ENCODE results near the gene RS1. TPM values are rescaled to one million over a fixed set of nuclear protein-coding genes. Genes with fewer than 3 reads are reported as not detected.

Gene RS1
- total RNA-seq, 6 experiments from 2014 or later: not detected

DNA sequence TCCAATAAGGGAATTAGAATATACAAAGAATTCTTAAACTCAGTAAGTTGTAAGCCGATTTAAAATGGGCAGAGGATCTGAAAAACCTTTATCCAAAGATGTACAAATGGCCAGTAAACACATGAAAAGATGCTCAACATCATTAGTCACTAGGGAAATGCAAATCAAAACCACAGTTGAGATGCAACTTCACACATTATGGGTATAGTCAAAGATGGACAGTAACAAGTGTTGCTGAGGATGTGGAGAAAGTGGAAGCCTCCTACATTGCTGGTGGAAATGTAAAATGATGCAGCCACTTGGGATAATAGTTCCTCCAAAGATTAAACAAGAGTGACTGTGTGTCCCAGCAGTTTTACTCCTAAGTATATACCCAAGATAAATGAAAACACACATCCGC, 32.6 kb downstream of the RS1 start:
- DNase-seq (no peak), ATAC-seq (no peak)
- 65% methylated on average over 2 of the region's 2 CpGs for WGBS (ENCODE audit: insufficient coverage, low coverage, low lambda C conversion rate, missing lambda C conversion rate)
- intact Hi-C loops (cut with DNase I): no loop called here
- Histone ChIP-seq H3K27me3 (no peaks in the 10 kb centered on the region), H3K9me3 (no peaks in the 10 kb centered on the region), H3K4me1 (no peaks in the 10 kb centered on the region), H3K36me3 (no peaks in the 10 kb centered on the region), H3K27ac (no peak overlapping the region), H3K4me3 (no peak overlapping the region)
- TF ChIP-seq, protein P1, sequence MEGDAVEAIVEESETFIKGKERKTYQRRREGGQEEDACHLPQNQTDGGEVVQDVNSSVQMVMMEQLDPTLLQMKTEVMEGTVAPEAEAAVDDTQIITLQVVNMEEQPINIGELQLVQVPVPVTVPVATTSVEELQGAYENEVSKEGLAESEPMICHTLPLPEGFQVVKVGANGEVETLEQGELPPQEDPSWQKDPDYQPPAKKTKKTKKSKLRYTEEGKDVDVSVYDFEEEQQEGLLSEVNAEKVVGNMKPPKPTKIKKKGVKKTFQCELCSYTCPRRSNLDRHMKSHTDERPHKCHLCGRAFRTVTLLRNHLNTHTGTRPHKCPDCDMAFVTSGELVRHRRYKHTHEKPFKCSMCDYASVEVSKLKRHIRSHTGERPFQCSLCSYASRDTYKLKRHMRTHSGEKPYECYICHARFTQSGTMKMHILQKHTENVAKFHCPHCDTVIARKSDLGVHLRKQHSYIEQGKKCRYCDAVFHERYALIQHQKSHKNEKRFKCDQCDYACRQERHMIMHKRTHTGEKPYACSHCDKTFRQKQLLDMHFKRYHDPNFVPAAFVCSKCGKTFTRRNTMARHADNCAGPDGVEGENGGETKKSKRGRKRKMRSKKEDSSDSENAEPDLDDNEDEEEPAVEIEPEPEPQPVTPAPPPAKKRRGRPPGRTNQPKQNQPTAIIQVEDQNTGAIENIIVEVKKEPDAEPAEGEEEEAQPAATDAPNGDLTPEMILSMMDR (IDR thresholded peaks at IDR 0.05): no peak
- no peak for TF ChIP-seq POLR2A (IDR thresholded peaks at IDR 0.05)

DNA sequence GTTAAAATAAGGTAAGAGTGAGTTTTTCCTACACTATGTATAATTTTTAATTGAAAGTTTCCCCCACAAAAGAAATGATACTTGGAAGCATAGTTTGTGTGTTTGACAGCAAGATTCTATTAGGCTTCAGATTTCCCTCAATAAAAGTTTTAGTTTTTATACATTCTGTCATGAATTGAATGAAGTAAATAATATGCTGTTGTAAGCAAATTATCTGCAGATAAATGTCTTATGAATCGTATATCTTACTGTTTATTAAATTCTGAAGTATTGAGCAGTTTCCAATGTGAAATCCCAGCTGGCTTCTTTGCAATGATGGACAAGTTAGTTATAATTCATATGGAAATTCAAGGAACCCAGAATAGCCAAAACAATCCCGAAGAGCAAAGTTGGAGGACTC, 33.5 kb downstream of the RS1 start:
- Histone ChIP-seq H3K27ac (no peak overlapping the region), H3K27me3 (no peaks in the 10 kb centered on the region), H3K9me3 (no peaks in the 10 kb centered on the region), H3K4me3 (no peak overlapping the region), H3K36me3 (no peaks in the 10 kb centered on the region), H3K4me1 (no peaks in the 10 kb centered on the region)
- ATAC-seq: no peak
- no peak for DNase-seq
- 59% methylated on average over 2 of the region's 2 CpGs for WGBS (ENCODE audit: insufficient coverage, low coverage, low lambda C conversion rate, missing lambda C conversion rate)
- intact Hi-C loops (cut with DNase I): no loop called here
- TF ChIP-seq, protein P1 (IDR thresholded peaks at IDR 0.05): no peak
- TF ChIP-seq POLR2A (IDR thresholded peaks at IDR 0.05): no peak

DNA sequence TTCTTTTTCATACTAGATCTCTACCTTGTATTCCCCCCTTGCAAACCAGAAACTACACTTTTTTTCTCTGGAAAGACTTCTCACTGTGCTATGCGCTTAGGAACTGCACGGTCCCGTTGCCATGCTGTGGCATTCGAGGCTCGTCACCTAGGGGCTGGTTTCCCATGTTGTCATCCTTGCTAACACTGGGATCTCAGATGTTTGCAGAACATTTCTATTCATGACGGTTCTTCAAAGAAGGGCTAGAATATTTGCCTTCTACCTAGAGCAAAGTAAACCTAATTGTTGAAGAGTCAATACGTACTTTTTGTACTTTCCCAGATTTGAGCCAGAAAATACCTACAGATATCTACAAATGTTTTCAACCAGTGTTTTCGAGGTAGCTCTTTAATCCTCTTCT, 41.0 kb downstream of the RS1 start:
- ATAC-seq (no peak), DNase-seq (no peak)
- TF ChIP-seq, protein P1 (IDR thresholded peaks at IDR 0.05): no peak
- no peak for TF ChIP-seq POLR2A (IDR thresholded peaks at IDR 0.05)
- Histone ChIP-seq H3K36me3 (no peaks in the 10 kb centered on the region), H3K27me3 (no peaks in the 10 kb centered on the region), H3K4me3 (no peak overlapping the region), H3K9me3 (no peaks in the 10 kb centered on the region), H3K27ac (no peak overlapping the region), H3K4me1 (no peaks in the 10 kb centered on the region)
- intact Hi-C loops (cut with DNase I): no loop called here
- 54% methylated on average over 8 of the region's 8 CpGs for WGBS (ENCODE audit: insufficient coverage, low coverage, low lambda C conversion rate, missing lambda C conversion rate)

DNA sequence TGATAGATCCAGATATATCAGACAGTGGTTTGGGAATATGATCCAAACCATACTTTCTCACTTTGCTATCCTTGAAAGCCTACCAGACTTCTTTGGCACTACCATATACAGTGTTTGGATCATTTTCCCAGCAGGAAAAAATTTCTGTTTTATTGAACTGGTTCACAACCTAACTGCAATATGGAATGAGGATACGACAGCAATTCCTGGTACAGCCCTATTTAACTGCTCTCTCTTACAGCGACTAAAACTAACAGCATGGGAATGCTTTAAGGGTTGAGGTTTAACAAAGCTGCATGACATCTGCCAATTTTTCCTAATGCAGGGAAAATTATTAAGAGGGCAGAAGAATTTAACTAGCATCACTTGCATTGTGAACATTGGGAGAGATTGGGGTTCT, 47.3 kb downstream of the RS1 start:
- ATAC-seq (no peak), DNase-seq (no peak)
- Histone ChIP-seq H3K36me3 (no peaks in the 10 kb centered on the region), H3K4me3 (no peak overlapping the region), H3K27me3 (no peaks in the 10 kb centered on the region), H3K27ac (no peak overlapping the region), H3K9me3 (no peaks in the 10 kb centered on the region), H3K4me1 (no peaks in the 10 kb centered on the region)
- 51% methylated on average over 2 of the region's 2 CpGs for WGBS (ENCODE audit: insufficient coverage, low coverage, low lambda C conversion rate, missing lambda C conversion rate)
- TF ChIP-seq, protein P1 (IDR thresholded peaks at IDR 0.05): no peak
- TF ChIP-seq POLR2A (IDR thresholded peaks at IDR 0.05): no peak
- intact Hi-C loops (cut with DNase I): no loop called here

DNA sequence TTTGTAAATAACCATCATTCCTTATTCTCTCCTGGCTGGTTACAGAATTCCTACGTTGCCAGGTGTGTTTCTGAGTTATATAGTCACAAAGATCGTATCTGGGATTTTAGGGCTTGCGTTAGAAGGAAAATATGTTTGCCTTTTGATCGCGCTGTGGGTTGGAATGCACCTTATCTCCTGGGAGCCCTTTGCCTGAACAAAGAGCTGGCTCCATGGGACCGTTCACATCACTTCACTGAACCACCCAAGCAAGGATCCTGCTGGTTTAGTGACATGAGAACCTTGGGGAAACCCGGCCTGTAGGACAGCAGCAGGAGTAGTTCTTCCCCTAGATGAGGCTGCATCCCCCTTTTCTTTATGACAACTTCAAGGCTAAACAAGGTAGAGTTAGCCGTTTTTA, 51.6 kb downstream of the RS1 start:
- no peak for DNase-seq
- WGBS (ENCODE audit: insufficient coverage, low coverage, low lambda C conversion rate, missing lambda C conversion rate): 65% methylated on average over 8 of the region's 8 CpGs
- no peaks in the 10 kb centered on the region for H3K4me1 ChIP-seq
- H3K9me3 ChIP-seq: no peaks in the 10 kb centered on the region
- TF ChIP-seq POLR2A (IDR thresholded peaks at IDR 0.05): no peak
- TF ChIP-seq, protein P1 (IDR thresholded peaks at IDR 0.05): no peak
- no peaks in the 10 kb centered on the region for H3K36me3 ChIP-seq
- no peak for ATAC-seq
- no peak overlapping the region for H3K27ac ChIP-seq
- no peaks in the 10 kb centered on the region for H3K27me3 ChIP-seq
- H3K4me3 ChIP-seq: no peak overlapping the region
- intact Hi-C loops (cut with DNase I): no loop called here

Measured in right lobe of liver (tissue), 6 donors.